Neural cell (in vitro differentiated cells): ENCODE data around the gene PSPH.

ENCODE experiments used
- EP300 ChIP-seq: fragments of 450-650 bp; conservative IDR thresholded peaks from 2 replicates; pipeline ENCODE4 v1.6.1; 2014; ENCODE audit warnings: antibody characterized with exemption, mild to moderate bottlenecking, moderate library complexity; ENCODE audit not compliant: poor library complexity, severe bottlenecking
- EZH2 ChIP-seq: fragments of 200-600, 300-800 bp; shearing (Covaris generic), sonication (generic); IDR thresholded peaks from 2 replicates; pipeline ENCODE4 v1.6.1; 2014; ENCODE audit warnings: antibody characterized with exemption, low read length, borderline replicate concordance, mild to moderate bottlenecking; ENCODE audit not compliant: insufficient read depth, poor library complexity, severe bottlenecking
- POLR2AphosphoS5 ChIP-seq: IDR thresholded peaks from 2 replicates; pipeline ENCODE4 v1.6.1; 2012
- RAD21 ChIP-seq: fragments of 450-650 bp; conservative IDR thresholded peaks from 2 replicates; pipeline ENCODE4 v1.6.1; 2014; ENCODE audit warnings: antibody characterized with exemption, mild to moderate bottlenecking, moderate library complexity
- SMC3 ChIP-seq: fragments of 450-650 bp; conservative IDR thresholded peaks from 2 replicates; pipeline ENCODE4 v1.6.1; 2014; ENCODE audit warnings: antibody characterized with exemption, mild to moderate bottlenecking, moderate library complexity; ENCODE audit not compliant: poor library complexity
- TAF1 ChIP-seq: IDR thresholded peaks from 2 replicates; pipeline ENCODE4 v1.6.1; 2012; ENCODE audit warnings: low read depth
- TF ChIP-seq, protein P1 (sequence below): fragments of 450-650 bp; IDR thresholded peaks from 2 replicates; pipeline ENCODE4 v1.5.1; 2014; ENCODE audit warnings: antibody characterized with exemption, mild to moderate bottlenecking, moderate library complexity; ENCODE audit not compliant: poor library complexity, severe bottlenecking
- TF ChIP-seq, protein P2 (sequence below): IDR thresholded peaks from 2 replicates; pipeline ENCODE4 v1.6.1; 2012; ENCODE audit warnings: borderline replicate concordance

DNA sequence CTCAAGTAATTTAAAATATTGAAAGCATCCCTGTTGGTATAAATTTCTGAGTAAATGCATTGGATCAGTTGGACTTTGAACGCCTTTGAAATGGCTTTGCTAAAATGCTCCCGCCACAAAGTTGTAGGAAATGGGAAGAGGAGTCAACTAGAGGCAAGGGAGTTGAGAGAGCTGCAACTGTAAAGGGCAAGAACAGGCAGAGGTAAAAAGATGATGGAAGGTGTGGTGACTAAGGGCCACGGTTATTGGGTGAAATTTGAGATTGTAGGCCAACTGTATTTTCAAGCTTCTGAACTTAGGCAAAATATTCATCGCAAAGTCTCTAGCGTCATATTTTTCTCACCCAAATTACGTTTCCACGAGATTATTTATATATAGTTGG lies 12.2 kb upstream of the PSPH start:
- TF ChIP-seq, protein P1, sequence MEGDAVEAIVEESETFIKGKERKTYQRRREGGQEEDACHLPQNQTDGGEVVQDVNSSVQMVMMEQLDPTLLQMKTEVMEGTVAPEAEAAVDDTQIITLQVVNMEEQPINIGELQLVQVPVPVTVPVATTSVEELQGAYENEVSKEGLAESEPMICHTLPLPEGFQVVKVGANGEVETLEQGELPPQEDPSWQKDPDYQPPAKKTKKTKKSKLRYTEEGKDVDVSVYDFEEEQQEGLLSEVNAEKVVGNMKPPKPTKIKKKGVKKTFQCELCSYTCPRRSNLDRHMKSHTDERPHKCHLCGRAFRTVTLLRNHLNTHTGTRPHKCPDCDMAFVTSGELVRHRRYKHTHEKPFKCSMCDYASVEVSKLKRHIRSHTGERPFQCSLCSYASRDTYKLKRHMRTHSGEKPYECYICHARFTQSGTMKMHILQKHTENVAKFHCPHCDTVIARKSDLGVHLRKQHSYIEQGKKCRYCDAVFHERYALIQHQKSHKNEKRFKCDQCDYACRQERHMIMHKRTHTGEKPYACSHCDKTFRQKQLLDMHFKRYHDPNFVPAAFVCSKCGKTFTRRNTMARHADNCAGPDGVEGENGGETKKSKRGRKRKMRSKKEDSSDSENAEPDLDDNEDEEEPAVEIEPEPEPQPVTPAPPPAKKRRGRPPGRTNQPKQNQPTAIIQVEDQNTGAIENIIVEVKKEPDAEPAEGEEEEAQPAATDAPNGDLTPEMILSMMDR = no peak
- TF ChIP-seq EZH2 (no peak), TAF1 (no peak), POLR2AphosphoS5 (no peak), SMC3 (no peak), EP300 (no peak), RAD21 (no peak)
- TF ChIP-seq, protein P2, sequence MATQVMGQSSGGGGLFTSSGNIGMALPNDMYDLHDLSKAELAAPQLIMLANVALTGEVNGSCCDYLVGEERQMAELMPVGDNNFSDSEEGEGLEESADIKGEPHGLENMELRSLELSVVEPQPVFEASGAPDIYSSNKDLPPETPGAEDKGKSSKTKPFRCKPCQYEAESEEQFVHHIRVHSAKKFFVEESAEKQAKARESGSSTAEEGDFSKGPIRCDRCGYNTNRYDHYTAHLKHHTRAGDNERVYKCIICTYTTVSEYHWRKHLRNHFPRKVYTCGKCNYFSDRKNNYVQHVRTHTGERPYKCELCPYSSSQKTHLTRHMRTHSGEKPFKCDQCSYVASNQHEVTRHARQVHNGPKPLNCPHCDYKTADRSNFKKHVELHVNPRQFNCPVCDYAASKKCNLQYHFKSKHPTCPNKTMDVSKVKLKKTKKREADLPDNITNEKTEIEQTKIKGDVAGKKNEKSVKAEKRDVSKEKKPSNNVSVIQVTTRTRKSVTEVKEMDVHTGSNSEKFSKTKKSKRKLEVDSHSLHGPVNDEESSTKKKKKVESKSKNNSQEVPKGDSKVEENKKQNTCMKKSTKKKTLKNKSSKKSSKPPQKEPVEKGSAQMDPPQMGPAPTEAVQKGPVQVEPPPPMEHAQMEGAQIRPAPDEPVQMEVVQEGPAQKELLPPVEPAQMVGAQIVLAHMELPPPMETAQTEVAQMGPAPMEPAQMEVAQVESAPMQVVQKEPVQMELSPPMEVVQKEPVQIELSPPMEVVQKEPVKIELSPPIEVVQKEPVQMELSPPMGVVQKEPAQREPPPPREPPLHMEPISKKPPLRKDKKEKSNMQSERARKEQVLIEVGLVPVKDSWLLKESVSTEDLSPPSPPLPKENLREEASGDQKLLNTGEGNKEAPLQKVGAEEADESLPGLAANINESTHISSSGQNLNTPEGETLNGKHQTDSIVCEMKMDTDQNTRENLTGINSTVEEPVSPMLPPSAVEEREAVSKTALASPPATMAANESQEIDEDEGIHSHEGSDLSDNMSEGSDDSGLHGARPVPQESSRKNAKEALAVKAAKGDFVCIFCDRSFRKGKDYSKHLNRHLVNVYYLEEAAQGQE = no peak
